ENCODE data around the gene CDC34.

The CDC34 gene

GRCh38 chr19:572743-573518 lies 41.4 kb downstream of the CDC34 start:
- no peak for TF ChIP-seq CTCF (IDR thresholded peaks at IDR 0.05; ENCODE audit: extremely low read depth, insufficient read depth, missing control alignments)
- peak; percentile 74 for DNase-seq (ENCODE audit: low spot score)

DNA sequence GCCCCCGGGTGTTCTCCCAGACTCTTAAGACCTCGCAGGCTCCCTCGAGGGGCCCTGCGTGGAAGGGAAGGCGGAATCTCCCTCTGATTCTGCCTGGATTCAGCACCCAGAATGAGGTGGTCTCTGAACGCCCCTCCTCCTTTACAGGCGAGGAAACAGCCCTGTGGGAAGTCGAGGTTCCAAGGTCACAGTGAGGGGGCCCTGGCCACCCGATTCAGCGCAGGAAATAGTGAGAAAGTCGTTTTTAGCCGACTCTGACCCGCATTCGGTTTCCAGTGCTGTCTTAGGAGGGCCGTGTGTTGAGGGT lies 41.9 kb downstream of the CDC34 start:
- no peak for TF ChIP-seq CTCF (IDR thresholded peaks at IDR 0.05; ENCODE audit: extremely low read depth, insufficient read depth, missing control alignments)
- in situ Hi-C loops (cut with MboI; ENCODE audit: low pct_unique_long_range_greater_than_20kb, low sequenced_read_pairs, unreplicated experiment), result no loop called here
- DNase-seq (ENCODE audit: low spot score), result no peak

More at GRCh38 chr19:572743-573518, 41.4 kb downstream of the CDC34 start:
- in situ Hi-C loops (cut with MboI; ENCODE audit: low pct_unique_long_range_greater_than_20kb, low sequenced_read_pairs, unreplicated experiment), result no loop called here

- DNase-seq (ENCODE audit: low spot score), result peak; percentile 60
- in situ Hi-C loops (cut with MboI; ENCODE audit: low pct_unique_long_range_greater_than_20kb, low sequenced_read_pairs, unreplicated experiment), result loop anchor here (25.0 kb wide), 1 partner anchor 162 kb away; no protein-coding TSS in a partner anchor
- TF ChIP-seq CTCF (IDR thresholded peaks at IDR 0.05; ENCODE audit: extremely low read depth, insufficient read depth, missing control alignments), result no peak
Measured at GRCh38 chr19:574658-575526, 43.3 kb downstream of the CDC34 start.

DNA sequence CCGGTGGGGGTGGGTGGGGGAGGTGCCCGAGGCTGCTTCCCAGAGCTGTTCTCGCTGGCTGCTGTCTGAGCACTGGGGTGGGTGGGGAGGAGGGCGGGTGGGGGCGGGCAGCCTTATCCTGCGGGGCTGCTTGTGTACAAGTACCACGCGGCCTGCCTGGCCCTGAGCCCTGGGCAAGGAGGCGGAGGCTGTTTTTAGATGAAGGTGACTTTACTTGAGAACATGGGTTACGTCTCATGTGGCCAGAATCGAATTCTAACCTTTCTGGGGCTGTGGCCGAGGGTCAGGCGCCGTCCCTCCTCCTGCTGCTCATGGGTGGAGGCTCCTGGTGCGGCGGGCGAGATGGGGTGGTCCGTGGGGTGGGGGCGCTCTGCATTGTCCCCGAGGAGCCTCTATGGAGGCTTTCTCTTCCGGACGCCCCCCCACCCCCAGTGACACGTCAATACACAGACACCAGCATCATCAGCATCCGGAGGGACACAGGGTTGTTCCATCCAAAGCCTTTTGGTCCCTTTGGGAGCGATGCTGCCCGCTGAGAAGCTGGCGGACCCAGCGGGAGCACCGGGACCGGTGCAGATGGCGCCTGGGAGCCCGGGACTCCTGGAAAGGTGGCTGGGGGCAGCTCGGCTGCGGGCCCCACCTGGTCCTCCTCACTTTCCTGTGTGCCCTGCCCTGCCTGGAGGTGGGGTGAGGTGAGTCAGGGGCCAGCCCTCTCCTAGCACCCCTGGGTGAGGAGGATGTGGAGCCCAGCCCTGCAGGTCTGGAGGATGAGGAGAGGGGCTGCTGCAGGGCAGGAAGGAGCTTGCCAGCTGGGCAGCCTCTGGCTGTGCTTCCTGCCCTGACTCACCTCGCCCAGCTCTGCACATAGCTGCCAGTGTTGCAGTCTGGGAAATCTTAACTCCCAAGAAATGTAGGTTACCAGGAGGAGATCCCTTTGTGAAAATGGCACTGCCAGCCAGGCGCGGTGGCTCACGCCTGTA lies 44.3 kb downstream of the CDC34 start:
- TF ChIP-seq CTCF (IDR thresholded peaks at IDR 0.05; ENCODE audit: extremely low read depth, insufficient read depth, missing control alignments), result no peak
- in situ Hi-C loops (cut with MboI; ENCODE audit: low pct_unique_long_range_greater_than_20kb, low sequenced_read_pairs, unreplicated experiment), result loop anchor here (25.0 kb wide), 1 partner anchor 161 kb away; no protein-coding TSS in a partner anchor
- no peak for DNase-seq (ENCODE audit: low spot score)

DNA sequence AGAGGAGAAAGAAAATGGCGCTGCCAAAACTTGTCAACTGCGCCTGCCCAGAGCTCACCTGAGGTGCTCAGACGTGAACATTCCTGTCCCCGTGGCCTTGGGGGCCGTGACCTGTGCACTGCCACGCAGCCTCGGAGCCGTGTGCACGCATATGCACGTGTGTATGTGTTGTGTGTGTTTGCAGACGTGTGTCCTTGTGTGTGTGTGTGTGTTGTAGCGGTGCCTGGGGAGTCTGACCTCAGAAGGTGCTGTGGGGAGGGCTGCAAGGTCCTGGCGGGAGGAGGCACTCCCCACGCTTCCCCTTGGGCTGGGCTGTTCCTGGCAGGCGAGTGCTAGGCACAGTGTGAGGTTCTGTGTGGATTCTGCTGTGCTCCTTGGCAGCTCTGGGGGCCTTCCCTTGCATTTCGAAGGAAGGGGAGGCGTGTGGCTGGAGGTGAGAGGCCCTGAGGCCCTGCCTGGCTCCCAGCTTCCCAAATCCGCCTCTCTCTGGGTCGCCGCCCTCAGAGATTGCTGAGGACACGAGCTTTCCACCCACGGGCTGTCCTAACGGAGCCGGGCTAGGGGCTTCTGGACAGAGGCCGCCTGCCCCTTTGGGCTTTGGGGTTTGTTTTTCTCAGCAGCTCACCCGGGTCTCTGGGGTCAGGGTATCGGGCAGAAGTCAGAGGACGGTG lies 45.3 kb downstream of the CDC34 start:
- in situ Hi-C loops (cut with MboI; ENCODE audit: low pct_unique_long_range_greater_than_20kb, low sequenced_read_pairs, unreplicated experiment), result loop anchor here (25.0 kb wide), 1 partner anchor 160 kb away; no protein-coding TSS in a partner anchor
- no peak for TF ChIP-seq CTCF (IDR thresholded peaks at IDR 0.05; ENCODE audit: extremely low read depth, insufficient read depth, missing control alignments)

More for the DNA sequence above, 45.3 kb downstream of the CDC34 start:
- no peak for DNase-seq (ENCODE audit: low spot score)
